Measurements from ENCODE around the gene IFNK.

IFNK gene

GRCh38 chr9:27487128-27487640 is 36.9 kb upstream of the IFNK start:
- TF ChIP-seq CTCF (IDR thresholded peaks at IDR 0.05) = no peak

- no peak for TF ChIP-seq CTCF (IDR thresholded peaks at IDR 0.05)
These were observed 36.2 kb upstream of the IFNK start for GRCh38 chr9:27487927-27488326.

- TF ChIP-seq CTCF (IDR thresholded peaks at IDR 0.05) = no peak
These were observed 34.8 kb upstream of the IFNK start for GRCh38 chr9:27489087-27489876.

GRCh38 chr9:27491154-27491553 is 32.9 kb upstream of the IFNK start:
- TF ChIP-seq CTCF (IDR thresholded peaks at IDR 0.05) = no peak

- TF ChIP-seq CTCF (IDR thresholded peaks at IDR 0.05) = no peak
These were observed 28.5 kb upstream of the IFNK start for GRCh38 chr9:27495480-27496134.

GRCh38 chr9:27496135-27496504 is 28.0 kb upstream of the IFNK start:
- TF ChIP-seq CTCF (IDR thresholded peaks at IDR 0.05) = no peak

GRCh38 chr9:27497883-27498417 is 26.1 kb upstream of the IFNK start:
- TF ChIP-seq CTCF (IDR thresholded peaks at IDR 0.05) = no peak
